GM21515 (cell line): ENCODE measurements around the gene PHACTR1.
"Not testable (repeated sequence)": the region's sequence is repeated elsewhere in the genome, so short reads cannot be mapped to it uniquely, and the experiment has no call there.

Source experiments
- ATAC-seq: cut with Tn5 transposase; IDR thresholded peaks from one replicate; pipeline ENCODE4 v1.9.1; 2021; ENCODE audit not compliant: unreplicated experiment

The PHACTR1 gene

GRCh38 chr6:12716298-12716916 is at the start of gene PHACTR1:
Gene PHACTR1, plus strand, starts transcription at chr6:12716767.
- ATAC-seq = no peak

GRCh38 chr6:12666886-12667285 is 49.7 kb upstream of the PHACTR1 start:
- no peak for ATAC-seq

GRCh38 chr6:12675931-12676330 is 40.6 kb upstream of the PHACTR1 start:
- ATAC-seq = no peak

- no peak for ATAC-seq
Observed at GRCh38 chr6:12679341-12679740, 37.2 kb upstream of the PHACTR1 start.

- no peak for ATAC-seq
Observed at GRCh38 chr6:12693122-12693521, 23.4 kb upstream of the PHACTR1 start.

- ATAC-seq = no peak
Observed at GRCh38 chr6:12698298-12698697, 18.3 kb upstream of the PHACTR1 start.

- ATAC-seq = no peak
Observed at GRCh38 chr6:12704946-12705345, 11.6 kb upstream of the PHACTR1 start.

- ATAC-seq = no peak
Observed at GRCh38 chr6:12709116-12709515, 7.5 kb upstream of the PHACTR1 start.

GRCh38 chr6:12709556-12710232 is 6.9 kb upstream of the PHACTR1 start:
- ATAC-seq = no peak

GRCh38 chr6:12710921-12711320 is 5.6 kb upstream of the PHACTR1 start:
- ATAC-seq = no peak

- ATAC-seq = no peak
Observed at GRCh38 chr6:12714022-12714421, 2.5 kb upstream of the PHACTR1 start.

GRCh38 chr6:12715437-12715836 is 1.1 kb upstream of the PHACTR1 start:
- ATAC-seq = no peak

- no peak for ATAC-seq
Observed at GRCh38 chr6:12717356-12717755, 789 bp downstream of the PHACTR1 start.

GRCh38 chr6:12718015-12718414 is 1.4 kb downstream of the PHACTR1 start:
- ATAC-seq = no peak

GRCh38 chr6:12719017-12719416 is 2.5 kb downstream of the PHACTR1 start:
- no peak for ATAC-seq

- ATAC-seq = no peak
Observed at GRCh38 chr6:12720310-12720709, 3.7 kb downstream of the PHACTR1 start.

GRCh38 chr6:12725263-12725662 is 8.7 kb downstream of the PHACTR1 start:
- no peak for ATAC-seq

- no peak for ATAC-seq
Observed at GRCh38 chr6:12729467-12729866, 12.9 kb downstream of the PHACTR1 start.

- ATAC-seq = not testable (repeated sequence)
Observed at GRCh38 chr6:12730809-12731208, 14.2 kb downstream of the PHACTR1 start.

- ATAC-seq = no peak
Observed at GRCh38 chr6:12733876-12734275, 17.3 kb downstream of the PHACTR1 start.

- no peak for ATAC-seq
Observed at GRCh38 chr6:12735786-12736185, 19.2 kb downstream of the PHACTR1 start.

- ATAC-seq = no peak
Observed at GRCh38 chr6:12748411-12748810, 31.8 kb downstream of the PHACTR1 start.
